Keratinocyte (primary cell): ENCODE results near the gene ECEL1.

Source experiments
- EZH2 ChIP-seq: IDR thresholded peaks from one replicate; pipeline ENCODE4 v1.6.1; 2012; ENCODE audit warnings: inconsistent platforms, mild to moderate bottlenecking, low read length, moderate library complexity
- TF ChIP-seq, protein P1 (sequence below), 3 experiments: IDR thresholded peaks in 1 of 3; conservative IDR thresholded peaks in 1 of 3; optimal IDR thresholded peaks in 1 of 3; 2 replicates in 2 of 3; 3 replicates in 1 of 3; pipeline versions ENCODE3 to v1.5.1; 2011; ENCODE audit warnings: low read length in 3 of 3, mild to moderate bottlenecking in 3 of 3, moderate library complexity in 2 of 3, control low read depth in 1 of 3, inconsistent platforms in 1 of 3; ENCODE audit not compliant: insufficient read depth in 2 of 3; ENCODE audit errors: extremely low read depth in 1 of 3

DNA sequence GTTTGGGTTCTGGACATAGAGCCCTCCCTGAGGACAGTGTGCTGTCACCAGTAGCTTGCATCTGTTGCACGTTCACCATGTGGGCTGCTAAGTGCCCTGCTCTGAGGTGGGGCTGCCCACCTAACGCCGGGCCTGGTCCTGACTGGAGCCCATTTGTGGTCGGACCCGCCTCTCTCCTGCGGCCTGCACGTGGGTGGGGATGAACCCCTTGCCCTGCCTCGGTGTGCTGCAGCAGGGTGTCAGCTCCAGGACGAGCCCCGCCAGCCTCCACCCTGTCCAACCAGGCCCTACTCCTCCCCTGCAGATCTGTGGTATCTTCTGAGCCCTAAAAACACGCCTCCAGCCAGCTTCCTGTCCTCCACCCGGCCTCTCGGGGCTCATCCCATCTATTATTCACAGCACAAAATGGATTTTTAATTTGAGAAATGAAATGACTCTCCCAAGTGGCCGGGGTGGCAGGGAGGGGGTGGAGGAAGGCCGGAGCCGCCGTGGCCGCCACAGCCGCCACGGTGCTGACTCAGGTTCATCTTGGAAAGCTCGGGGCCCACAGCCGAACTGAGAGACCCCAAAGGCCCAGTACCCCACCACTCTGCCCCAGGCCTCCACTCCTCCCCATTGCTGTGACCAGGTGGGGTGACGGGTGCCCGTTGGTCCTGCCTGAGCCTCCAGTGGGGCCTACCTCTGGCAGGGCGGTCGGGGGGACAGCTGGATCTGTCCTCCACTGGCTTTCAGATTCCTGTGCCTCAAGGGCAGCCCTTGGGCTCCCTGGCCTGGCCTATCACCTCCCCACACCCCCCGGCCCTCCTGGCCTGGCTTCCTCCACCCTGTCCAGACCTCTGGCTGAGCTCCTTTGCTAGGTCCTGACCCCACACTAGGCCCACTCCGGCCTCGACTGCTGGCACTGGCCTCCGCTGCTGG lies 2.8 kb upstream of the ECEL1 start:
- TF ChIP-seq, protein P1, sequence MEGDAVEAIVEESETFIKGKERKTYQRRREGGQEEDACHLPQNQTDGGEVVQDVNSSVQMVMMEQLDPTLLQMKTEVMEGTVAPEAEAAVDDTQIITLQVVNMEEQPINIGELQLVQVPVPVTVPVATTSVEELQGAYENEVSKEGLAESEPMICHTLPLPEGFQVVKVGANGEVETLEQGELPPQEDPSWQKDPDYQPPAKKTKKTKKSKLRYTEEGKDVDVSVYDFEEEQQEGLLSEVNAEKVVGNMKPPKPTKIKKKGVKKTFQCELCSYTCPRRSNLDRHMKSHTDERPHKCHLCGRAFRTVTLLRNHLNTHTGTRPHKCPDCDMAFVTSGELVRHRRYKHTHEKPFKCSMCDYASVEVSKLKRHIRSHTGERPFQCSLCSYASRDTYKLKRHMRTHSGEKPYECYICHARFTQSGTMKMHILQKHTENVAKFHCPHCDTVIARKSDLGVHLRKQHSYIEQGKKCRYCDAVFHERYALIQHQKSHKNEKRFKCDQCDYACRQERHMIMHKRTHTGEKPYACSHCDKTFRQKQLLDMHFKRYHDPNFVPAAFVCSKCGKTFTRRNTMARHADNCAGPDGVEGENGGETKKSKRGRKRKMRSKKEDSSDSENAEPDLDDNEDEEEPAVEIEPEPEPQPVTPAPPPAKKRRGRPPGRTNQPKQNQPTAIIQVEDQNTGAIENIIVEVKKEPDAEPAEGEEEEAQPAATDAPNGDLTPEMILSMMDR (optimal IDR thresholded peaks at IDR 0.05 in 1 of 3, IDR thresholded peaks at IDR 0.05 in 1 of 3, conservative IDR thresholded peaks at IDR 0.05 in 1 of 3; ENCODE audit: extremely low read depth in 1 of 3, insufficient read depth in 2 of 3, low read length in 3 of 3): no peak
- TF ChIP-seq EZH2: no peak
